Stomach (tissue), 9 donors: ENCODE data around the gene TUT1. TPM values are rescaled to one million over a fixed set of nuclear protein-coding genes. Genes with fewer than 3 reads are reported as not detected.

Source experiments
- DNase-seq, 2 donors: peaks; one replicate each; pipeline versions ENCODE4 v3.0.0 to v3.0.0-alpha.2; 2013 to 2019
- H3K27ac ChIP-seq, 5 donors: fragments of 200-600 bp in 4 of 5; sonication (generic) in 4 of 5; one replicate each; pipeline ENCODE4 v1.5.1; 2013 to 2019; ENCODE audit warnings: mild to moderate bottlenecking in 1 of 5, moderate library complexity in 1 of 5
- H3K27me3 ChIP-seq, 3 donors: fragments of 200-600 bp; sonication (generic); one replicate each; pipeline ENCODE4 v1.5.1; 2017 to 2019; ENCODE audit warnings: mixed run types in 1 of 3
- H3K36me3 ChIP-seq, 4 donors: fragments of 200-600 bp; sonication (generic); 1 replicate in 3 of 4; 2 replicates in 1 of 4; pipeline ENCODE4 v1.5.1; 2016 to 2019
- H3K4me1 ChIP-seq, 4 donors: fragments of 200-600 bp; sonication (generic); one replicate each; pipeline ENCODE4 v1.5.1; 2016 to 2019
- H3K4me3 ChIP-seq, 4 donors: fragments of 200-600 bp; sonication (generic) in 3 of 4; one replicate each; pipeline ENCODE4 v1.5.1; 2016 to 2019; ENCODE audit warnings: mild to moderate bottlenecking in 1 of 4
- H3K9me3 ChIP-seq, 4 donors: fragments of 200-600 bp; sonication (generic); one replicate each; pipeline ENCODE4 v1.5.1; 2016 to 2019
- CTCF ChIP-seq, 7 experiments: fragments of 450-650 bp in 4 of 7; fragments of 200-600 bp in 3 of 7; sonication (generic) in 3 of 7; IDR thresholded peaks; one replicate each; pipeline ENCODE4 v1.5.1; 2016 to 2019; ENCODE audit warnings: antibody characterized with exemption in 7 of 7, control low read depth in 2 of 7, mild to moderate bottlenecking in 1 of 7
- EP300 ChIP-seq: sonication (generic); formaldehyde crosslinking; IDR thresholded peaks from one replicate; pipeline ENCODE4 v1.6.1; 2017; ENCODE audit warnings: antibody characterized with exemption
- POLR2A ChIP-seq, 4 donors: fragments of 450-650 bp; IDR thresholded peaks; one replicate each; pipeline ENCODE4 v1.6.1; 2016; ENCODE audit warnings: antibody characterized with exemption in 4 of 4, control low read depth in 2 of 4, mild to moderate bottlenecking in 1 of 4, moderate library complexity in 1 of 4
- POLR2AphosphoS5 ChIP-seq, 3 donors: sonication (generic); formaldehyde crosslinking; IDR thresholded peaks; one replicate each; pipeline ENCODE4 v1.6.1; 2016; ENCODE audit warnings: antibody characterized with exemption in 3 of 3
- whole genome bisulfite sequencing, 5 donors: extraction: QIAGEN DNeasy Blood & Tissue Kit in 3 of 5; methylation state at CpG; one replicate each; pipeline versions ENCODE4 v1.1.5 to v1.1.7; 2013 to 2018; 5-methylcytosine and 5-hydroxymethylcytosine counted together
- intact Hi-C: fragments of 100-400 bp; cut with DNase I; formaldehyde crosslinking; loops from one replicate; pipeline ENCODE4 v1.15.1; 2023; ENCODE audit warnings: low total_unique reads
- polyA plus RNA-seq, 3 donors: library from polyadenylated mRNA; stranded (reverse); fragments of 200-250 nt; gene quantifications; one replicate each; pipeline ENCODE4 v1.2.3, GENCODE V29; 2013
- total RNA-seq, 5 donors: library from RNA; depleted of rRNA; stranded (reverse); fragments of >200 nt; gene quantifications; one replicate each; pipeline versions ENCODE4 v1.1.0 to v1.2.3, GENCODE V29; 2014 to 2016
- donor health status: healthy with polysubstance abuse.
- donor health status: Bipolar disorder and iron deficiency.
- donor health status: healthy.

Gene TUT1
- total and polyA plus RNA-seq, 8 donors: 6.1 to 36.2 (median 14.8) TPM

DNA sequence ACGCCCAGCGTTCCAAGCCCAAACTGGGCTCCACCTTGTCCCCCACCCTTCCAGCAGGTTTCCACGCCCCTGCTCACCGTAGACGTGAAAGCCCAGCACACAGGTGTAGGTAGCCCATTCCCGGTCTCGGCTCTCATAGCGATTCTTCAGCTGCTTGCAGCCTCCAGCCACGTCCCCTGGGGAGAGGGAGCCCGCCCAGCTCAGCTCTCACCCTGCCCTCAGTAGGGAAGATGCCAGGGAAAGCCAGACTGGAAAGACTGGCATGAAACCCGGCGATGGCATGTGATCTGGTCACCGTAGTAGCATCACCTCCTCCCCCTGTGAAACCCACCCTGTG lies 11.7 kb upstream of the TUT1 start:
- Histone ChIP-seq H3K4me3 (peak overlapping the region; percentile 69 to 100 (median 86)), H3K27me3 (no peaks in the 10 kb centered on the region), H3K36me3 (peaks cover 17 to 58% (median 48%) of the 10 kb centered on the region in 4 donors), H3K4me1 (peaks cover 29 to 62% (median 40%) of the 10 kb centered on the region in 4 donors), H3K9me3 (no peaks in the 10 kb centered on the region), H3K27ac (peak overlapping the region in 4 of 5 donors; percentile 96 to 98 (median 97))
- TF ChIP-seq CTCF (IDR thresholded peaks at IDR 0.05) (no peak), EP300 (no peak), POLR2A (IDR thresholded peaks at IDR 0.05) (no peak), POLR2AphosphoS5 (IDR thresholded peaks at IDR 0.05) (no peak)
- no peak for DNase-seq
- WGBS, 5 donors: 52 to 68% (median 59%) methylated on average over 4 to 13 of the region's 13 CpGs
- intact Hi-C loops: no loop called here

DNA sequence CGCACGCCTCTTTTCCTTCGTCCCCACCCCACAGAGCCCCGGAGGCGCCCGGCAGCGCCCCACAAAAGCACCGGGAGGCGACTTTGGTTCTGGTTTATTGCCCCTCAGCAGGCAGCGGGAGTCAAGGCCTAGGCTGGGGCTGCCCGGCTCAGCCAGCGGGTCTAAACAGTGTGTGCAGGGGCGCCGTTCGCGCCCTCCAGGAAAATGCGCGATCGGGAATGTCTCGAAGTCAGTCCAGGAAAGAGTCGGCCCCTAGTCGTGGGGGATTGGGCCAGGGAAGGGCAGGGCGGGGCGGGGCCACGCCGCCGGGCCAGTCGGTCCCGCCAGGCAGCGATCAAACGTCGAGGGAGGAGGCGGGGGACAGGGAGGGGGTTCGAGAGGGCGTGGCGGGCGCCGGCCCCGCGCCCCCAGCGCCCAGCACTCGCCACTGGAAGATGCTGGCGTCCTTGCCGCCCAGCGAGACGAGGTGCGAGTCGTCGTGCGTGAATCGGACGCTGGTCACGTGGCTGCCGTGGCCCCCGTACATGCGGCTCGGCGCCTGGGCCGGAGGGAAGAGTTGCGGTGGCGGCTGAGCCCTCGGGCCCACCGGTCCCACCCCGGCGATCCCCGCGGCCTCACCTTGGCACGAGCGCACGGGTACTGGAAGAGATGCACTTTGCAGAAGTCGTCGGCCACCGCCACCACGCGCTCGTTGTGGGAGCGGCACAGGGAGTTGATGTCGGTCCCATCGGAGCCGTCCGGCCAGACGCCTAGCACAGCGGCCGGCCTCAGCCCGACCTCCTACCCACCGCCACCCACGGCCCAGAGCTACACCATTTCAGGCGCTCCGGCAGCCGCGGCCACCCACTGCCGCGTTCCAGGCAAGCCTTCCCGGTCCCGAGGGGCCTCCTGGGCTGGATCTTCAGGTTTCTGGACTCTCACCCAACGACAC lies 11.1 kb upstream of the TUT1 start:
- no peaks in the 10 kb centered on the region for H3K27me3 ChIP-seq
- H3K9me3 ChIP-seq: no peaks in the 10 kb centered on the region
- H3K36me3 ChIP-seq: peaks cover 24 to 58% (median 49%) of the 10 kb centered on the region in 4 donors
- H3K27ac ChIP-seq: peak overlapping the region; percentile 71 to 98 (median 96)
- WGBS, 5 donors: 6 to 22% (median 10%) methylated on average over 30 to 96 of the region's 96 CpGs
- H3K4me1 ChIP-seq: peaks cover 29 to 66% (median 42%) of the 10 kb centered on the region in 4 donors
- peak; percentile 65 to 92 for DNase-seq
- TF ChIP-seq CTCF (IDR thresholded peaks at IDR 0.05) (peak in 3 of 7 experiments; percentile 2 to 16 (median 12)), EP300 (no peak), POLR2A (IDR thresholded peaks at IDR 0.05) (no peak), POLR2AphosphoS5 (IDR thresholded peaks at IDR 0.05) (peak in 2 of 3 donors; percentile 9 to 46)
- H3K4me3 ChIP-seq: peak overlapping the region; percentile 69 to 100 (median 86)
- intact Hi-C loops: no loop called here

DNA sequence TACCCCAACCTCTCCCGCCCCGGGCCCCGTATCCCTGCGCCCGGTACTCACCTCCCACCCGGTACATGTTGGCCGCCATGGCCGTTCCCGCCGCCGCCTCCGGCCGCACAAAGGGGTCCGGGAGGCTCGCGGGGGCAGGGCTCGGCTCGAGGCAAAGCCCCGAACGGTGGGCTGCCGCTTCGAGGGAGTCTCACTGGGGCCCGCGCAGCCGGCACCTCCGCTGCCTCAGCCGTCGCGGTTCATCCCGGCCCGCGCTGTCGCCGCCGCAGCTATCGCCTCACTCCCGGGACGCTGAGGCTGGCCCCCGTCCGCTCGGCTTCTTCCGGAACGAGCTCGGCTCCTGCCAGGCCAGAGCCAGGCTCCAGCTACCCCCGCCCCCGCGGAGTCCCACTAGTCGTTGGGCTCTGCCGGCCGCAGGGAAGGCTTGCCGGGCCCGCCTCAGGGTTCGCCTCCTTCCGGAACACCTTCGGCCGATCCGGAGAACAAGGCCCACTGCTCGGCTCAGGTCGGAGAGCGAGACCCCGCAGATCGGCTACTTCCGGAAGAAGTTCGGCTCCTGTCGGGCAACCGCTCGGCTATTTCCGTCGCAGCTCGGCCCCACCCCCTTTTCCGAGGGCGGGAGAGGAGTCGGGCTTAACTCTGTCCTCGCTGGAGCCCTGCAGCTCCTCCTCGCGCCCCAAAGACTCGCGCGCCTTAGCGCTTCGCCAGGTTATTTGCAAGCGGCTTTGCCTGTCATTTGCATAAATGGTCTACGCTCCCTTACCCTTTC lies 10.2 kb upstream of the TUT1 start, which contains the start of gene MTA2:
Gene MTA2, minus strand, starts transcription at position 494 of the 769 bp plus-strand sequence. Its CDS starts 415 bp downstream, at position 79.
- WGBS, 5 donors: 0 to 1% (median 0%) methylated on average over 28 to 83 of the region's 83 CpGs
- DNase-seq: peak; percentile 97 to 99
- Histone ChIP-seq H3K27ac (peak within 1 kb of the TSS; percentile 96 to 98 (median 96)), H3K4me1 (peaks cover 29 to 68% (median 42%) of the 10 kb centered on the region in 4 donors), H3K9me3 (no peaks in the 10 kb centered on the region), H3K27me3 (no peaks in the 10 kb centered on the region), H3K36me3 (peaks cover 32 to 58% (median 50%) of the 10 kb centered on the region in 4 donors), H3K4me3 (peak within 1 kb of the TSS; percentile 69 to 100 (median 86))
- no peak for TF ChIP-seq EP300
- peak in 1 of 4 donors; percentile 18 for TF ChIP-seq POLR2A (IDR thresholded peaks at IDR 0.05)
- TF ChIP-seq CTCF (IDR thresholded peaks at IDR 0.05): no peak
- peak in 2 of 3 donors; percentile 75 to 86 for TF ChIP-seq POLR2AphosphoS5 (IDR thresholded peaks at IDR 0.05)
- intact Hi-C loops: no loop called here

DNA sequence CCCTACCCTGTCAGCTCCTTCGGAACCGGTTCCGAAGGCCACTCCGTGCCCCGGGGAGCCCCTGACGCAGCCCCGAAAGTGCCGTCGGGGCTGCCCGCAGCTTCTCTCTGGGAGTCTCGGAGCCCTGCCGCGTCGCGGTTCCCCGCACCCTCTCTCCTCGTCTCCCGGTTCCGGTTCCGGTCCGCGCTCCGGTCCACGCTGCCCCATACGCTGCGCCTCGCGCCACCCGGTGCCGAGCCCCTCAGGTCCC lies 9.7 kb upstream of the TUT1 start:
- DNase-seq: peak in 1 of 2 donors; percentile 52
- Histone ChIP-seq H3K27me3 (no peaks in the 10 kb centered on the region), H3K4me1 (peaks cover 29 to 68% (median 42%) of the 10 kb centered on the region in 4 donors), H3K9me3 (no peaks in the 10 kb centered on the region), H3K4me3 (peak overlapping the region; percentile 69 to 100 (median 86)), H3K36me3 (peaks cover 33 to 58% (median 50%) of the 10 kb centered on the region in 4 donors), H3K27ac (peak overlapping the region; percentile 96 to 98 (median 96))
- intact Hi-C loops: no loop called here
- whole genome bisulfite sequencing, 5 donors: 0 to 1% (median 0%) methylated on average over 24 to 30 of the region's 30 CpGs
- no peak for TF ChIP-seq EP300
- TF ChIP-seq POLR2A (IDR thresholded peaks at IDR 0.05): no peak
- no peak for TF ChIP-seq CTCF (IDR thresholded peaks at IDR 0.05)
- no peak for TF ChIP-seq POLR2AphosphoS5 (IDR thresholded peaks at IDR 0.05)
